NK-92 (cell line): ENCODE measurements around the gene CBLIF.
A peak's percentile ranks its signal among the peaks of the same experiment; 100 is the strongest.
"Not testable (repeated sequence)": the region's sequence is repeated elsewhere in the genome, so short reads cannot be mapped to it uniquely, and the experiment has no call there.

Experiments used
- DNase-seq: peaks from one replicate; lab custom pipeline; 2025; ENCODE audit not compliant: unreplicated experiment; lab: John Stamatoyannopoulos, UW

Gene CBLIF

GRCh38 chr11:59848439-59848838 lies 3.1 kb upstream of the CBLIF start:
- DNase-seq: not testable (repeated sequence)

GRCh38 chr11:59847626-59848025 lies 2.3 kb upstream of the CBLIF start:
- DNase-seq: no peak

- no peak for DNase-seq
Observed at GRCh38 chr11:59846556-59846955, 1.3 kb upstream of the CBLIF start.

- DNase-seq: no peak
Observed at GRCh38 chr11:59842316-59842715, 3.0 kb downstream of the CBLIF start.

- DNase-seq: no peak
Observed at GRCh38 chr11:59841514-59841913, 3.8 kb downstream of the CBLIF start.

- no peak for DNase-seq
Observed at GRCh38 chr11:59839615-59840014, 5.7 kb downstream of the CBLIF start.

GRCh38 chr11:59833602-59834001 lies 11.7 kb downstream of the CBLIF start:
- no peak for DNase-seq

GRCh38 chr11:59829358-59829757 lies 15.9 kb downstream of the CBLIF start:
- DNase-seq: no peak

GRCh38 chr11:59822989-59823566 lies 22.2 kb downstream of the CBLIF start:
- no peak for DNase-seq

- no peak for DNase-seq
Observed at GRCh38 chr11:59818572-59818971, 26.7 kb downstream of the CBLIF start.

GRCh38 chr11:59816434-59816833 lies 28.9 kb downstream of the CBLIF start:
- not testable (repeated sequence) for DNase-seq

GRCh38 chr11:59815754-59816153 lies 29.5 kb downstream of the CBLIF start:
- DNase-seq: no peak

GRCh38 chr11:59814021-59814420 lies 31.3 kb downstream of the CBLIF start:
- no peak for DNase-seq

- DNase-seq: no peak
Observed at GRCh38 chr11:59813364-59813763, 31.9 kb downstream of the CBLIF start.

- DNase-seq: no peak
Observed at GRCh38 chr11:59812220-59812619, 33.1 kb downstream of the CBLIF start.

GRCh38 chr11:59810911-59811259 lies 34.4 kb downstream of the CBLIF start:
- no peak for DNase-seq

- DNase-seq: peak; percentile 54
Observed at GRCh38 chr11:59810189-59810910, 34.9 kb downstream of the CBLIF start, which contains the start of gene MRPL16. MRPL16 (minus strand) TSS chr11:59810778; CDS start chr11:59810658, 120 bp downstream.

- no peak for DNase-seq
Observed at GRCh38 chr11:59807047-59807610, 38.2 kb downstream of the CBLIF start.

- DNase-seq: no peak
Observed at GRCh38 chr11:59804061-59804460, 41.2 kb downstream of the CBLIF start.

- no peak for DNase-seq
Observed at GRCh38 chr11:59802639-59803176, 42.6 kb downstream of the CBLIF start.

- no peak for DNase-seq
Observed at GRCh38 chr11:59801981-59802638, 43.2 kb downstream of the CBLIF start.
